HCT116 (cell line): ENCODE measurements around the gene PCED1A.

ENCODE experiments used
- ATF3 ChIP-seq: IDR thresholded peaks from 2 replicates; pipeline ENCODE4 v1.6.1; 2012
- CTCF ChIP-seq, 3 experiments: fragments of 200-600 bp in 1 of 3; sonication (generic) in 1 of 3; IDR thresholded peaks in 2 of 3; conservative IDR thresholded peaks in 1 of 3; 2 replicates each; pipeline ENCODE4 v1.5.1; 2012 to 2017; ENCODE audit warnings: low read depth in 2 of 3, low read length in 2 of 3, antibody characterized with exemption in 1 of 3, borderline replicate concordance in 1 of 3, control low read depth in 1 of 3, mild to moderate bottlenecking in 1 of 3, mixed read lengths in 1 of 3, mixed run types in 1 of 3, moderate library complexity in 1 of 3; ENCODE audit not compliant: insufficient read depth in 1 of 3
- EZH2 ChIP-seq: fragments of 200-600 bp; sonication (generic); IDR thresholded peaks from 2 replicates; pipeline ENCODE4 v1.6.1; 2017; ENCODE audit warnings: antibody characterized with exemption, mixed run types
- EZH2phosphoT487 ChIP-seq: fragments of 200-600 bp; IDR thresholded peaks from 2 replicates; pipeline ENCODE4 v1.6.1; 2018; ENCODE audit warnings: antibody characterized with exemption, borderline replicate concordance
- JUND ChIP-seq: IDR thresholded peaks from 2 replicates; pipeline ENCODE4 v1.6.1; 2012
- MAX ChIP-seq: IDR thresholded peaks from 2 replicates; pipeline ENCODE4 v1.6.1; 2012
- POLR2A ChIP-seq: IDR thresholded peaks from 2 replicates; pipeline ENCODE4 v1.7.0; 2011; ENCODE audit warnings: borderline replicate concordance; ENCODE audit not compliant: insufficient read depth, insufficient read length; ENCODE audit errors: extremely low read depth
- SRF ChIP-seq: IDR thresholded peaks from 2 replicates; pipeline ENCODE4 v1.6.1; 2012; ENCODE audit warnings: low read depth

GRCh38 chr20:2849529-2849928, 9.1 kb upstream of the PCED1A start:
- TF ChIP-seq ATF3, result no peak
- TF ChIP-seq CTCF (IDR thresholded peaks at IDR 0.05 in 2 of 3, conservative IDR thresholded peaks at IDR 0.05 in 1 of 3; ENCODE audit: borderline replicate concordance in 1 of 3, insufficient read depth in 1 of 3, low read depth in 2 of 3, low read length in 2 of 3), result no peak
- no peak for TF ChIP-seq MAX
- no peak for TF ChIP-seq POLR2A
- no peak for TF ChIP-seq SRF
- no peak for TF ChIP-seq JUND
- no peak for TF ChIP-seq EZH2phosphoT487
- no peak for TF ChIP-seq EZH2
